CD4-positive, alpha-beta T cell treated with Interleukin-15 for 1 hour (primary cell): ENCODE measurements around the gene CCR5AS.
"Not testable (repeated sequence)": the region's sequence is repeated elsewhere in the genome, so short reads cannot be mapped to it uniquely, and the experiment has no call there.

Experiments used
- DNase-seq: peaks from one replicate; pipeline ENCODE4 v3.0.0-alpha.2; 2020

Gene CCR5AS

DNA sequence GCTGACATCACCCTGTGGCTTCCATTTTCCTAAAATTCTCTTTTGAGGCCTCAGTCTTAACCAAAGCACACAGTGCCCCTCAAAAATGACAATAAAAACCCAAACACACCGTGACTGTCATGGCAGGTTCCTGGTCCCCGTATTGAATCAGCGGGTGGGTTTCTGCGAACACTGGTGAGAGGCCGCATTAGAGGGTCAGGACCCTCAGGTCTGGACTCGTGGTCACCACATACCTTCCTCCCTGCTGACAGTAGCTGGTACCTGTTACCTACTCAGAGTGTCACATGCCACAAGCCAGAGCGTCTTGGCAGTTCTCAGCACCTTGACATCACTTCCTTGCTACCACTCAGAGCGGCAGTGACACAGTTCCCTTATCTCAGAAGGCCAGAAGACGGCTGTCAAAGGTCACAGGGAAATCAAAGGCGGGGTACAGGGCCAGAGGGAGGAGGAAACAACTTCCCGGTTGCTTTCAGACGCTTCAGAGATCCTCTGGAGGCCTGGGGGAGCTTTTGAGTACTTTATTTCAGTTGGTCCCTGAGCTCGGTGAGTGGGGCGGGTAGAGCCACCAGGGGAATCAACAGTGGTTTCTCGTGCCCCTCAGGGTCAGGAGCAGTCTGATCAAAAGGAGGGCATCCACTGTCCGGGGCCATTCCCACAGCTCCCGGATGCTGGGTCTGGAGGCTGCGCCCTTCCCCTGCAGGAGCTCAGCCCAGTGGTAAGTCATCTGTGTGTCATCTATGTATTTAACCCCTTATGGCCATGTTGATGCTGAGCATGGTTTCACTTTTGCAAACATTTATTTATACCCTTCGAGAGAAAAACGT, at the start of gene CCR5AS, which contains the start of gene CCRL2:
Gene CCR5AS, minus strand, starts transcription at position 279 of the 824 bp plus-strand sequence.
Gene CCRL2, plus strand, starts transcription at position 472 of the 824 bp plus-strand sequence. CDS start 821 bp downstream, outside the sequence.
- DNase-seq = peak; percentile 80

DNA sequence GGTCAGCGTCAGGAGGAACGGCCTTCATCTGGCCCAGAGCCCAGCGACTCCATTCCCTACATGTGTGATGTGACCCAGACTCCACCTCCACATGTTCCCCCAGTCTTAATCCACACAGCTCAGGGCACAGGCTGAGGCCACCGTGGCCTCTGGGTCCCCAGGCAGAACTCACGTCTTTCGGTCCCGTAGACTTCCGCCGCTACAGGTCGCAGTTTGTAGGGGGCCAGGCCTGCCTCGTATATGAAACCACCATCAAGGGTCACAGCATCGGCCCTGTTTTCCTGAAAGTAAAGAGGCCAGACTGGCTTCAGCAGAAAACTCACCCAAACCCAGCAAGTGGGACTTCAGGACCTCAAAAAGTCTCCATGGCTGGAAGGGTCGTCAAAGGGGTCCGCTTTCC, 49.3 kb upstream of the CCR5AS start:
- no peak for DNase-seq

DNA sequence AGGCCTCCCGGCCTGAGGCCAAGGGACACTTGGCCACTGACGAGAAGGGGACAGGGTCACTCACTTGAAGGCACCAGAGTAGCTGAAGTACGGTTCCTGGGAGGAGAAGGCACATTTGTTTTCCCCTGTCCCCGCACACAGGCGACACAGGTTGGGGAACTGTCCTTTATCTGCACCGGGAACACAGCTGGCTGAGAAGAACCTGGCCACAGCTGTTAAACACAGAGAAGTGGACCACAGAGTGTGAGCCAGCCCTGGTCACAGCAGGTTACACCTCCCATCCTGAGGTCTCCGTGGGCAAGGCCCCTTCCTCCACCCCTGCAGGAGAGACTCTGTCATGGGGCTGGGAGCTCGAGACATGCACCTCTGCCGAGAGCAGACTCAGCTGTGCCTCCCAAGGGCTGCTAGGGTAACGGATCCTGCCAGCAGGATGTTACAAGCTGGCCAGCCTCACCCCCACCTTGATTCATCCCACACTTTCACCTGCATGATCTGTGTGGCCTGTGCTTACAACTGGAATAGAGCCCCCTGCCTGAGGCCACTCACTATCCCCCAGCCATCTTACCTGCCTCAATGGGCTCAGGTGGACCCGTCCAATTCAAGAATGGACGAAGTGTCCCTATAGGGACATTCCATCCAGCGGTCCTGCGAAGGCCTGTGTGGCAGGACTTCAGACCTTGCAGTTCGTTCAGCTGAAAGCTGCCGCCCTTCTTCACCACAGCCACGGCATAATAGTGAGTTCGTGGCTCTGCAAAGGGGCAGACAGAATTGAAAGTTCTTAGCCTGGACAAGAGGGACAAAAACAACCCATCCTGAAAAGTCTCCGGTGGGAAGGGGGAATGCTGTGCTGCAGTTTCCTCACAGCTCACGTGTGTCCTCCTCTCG, 48.6 kb upstream of the CCR5AS start:
- DNase-seq = no peak

GRCh38 chr3:46454606-46455005, 47.7 kb upstream of the CCR5AS start:
- no peak for DNase-seq

- no peak for DNase-seq
Observed at GRCh38 chr3:46454209-46454595, 47.3 kb upstream of the CCR5AS start.

GRCh38 chr3:46453526-46454208, 46.8 kb upstream of the CCR5AS start:
- no peak for DNase-seq

DNA sequence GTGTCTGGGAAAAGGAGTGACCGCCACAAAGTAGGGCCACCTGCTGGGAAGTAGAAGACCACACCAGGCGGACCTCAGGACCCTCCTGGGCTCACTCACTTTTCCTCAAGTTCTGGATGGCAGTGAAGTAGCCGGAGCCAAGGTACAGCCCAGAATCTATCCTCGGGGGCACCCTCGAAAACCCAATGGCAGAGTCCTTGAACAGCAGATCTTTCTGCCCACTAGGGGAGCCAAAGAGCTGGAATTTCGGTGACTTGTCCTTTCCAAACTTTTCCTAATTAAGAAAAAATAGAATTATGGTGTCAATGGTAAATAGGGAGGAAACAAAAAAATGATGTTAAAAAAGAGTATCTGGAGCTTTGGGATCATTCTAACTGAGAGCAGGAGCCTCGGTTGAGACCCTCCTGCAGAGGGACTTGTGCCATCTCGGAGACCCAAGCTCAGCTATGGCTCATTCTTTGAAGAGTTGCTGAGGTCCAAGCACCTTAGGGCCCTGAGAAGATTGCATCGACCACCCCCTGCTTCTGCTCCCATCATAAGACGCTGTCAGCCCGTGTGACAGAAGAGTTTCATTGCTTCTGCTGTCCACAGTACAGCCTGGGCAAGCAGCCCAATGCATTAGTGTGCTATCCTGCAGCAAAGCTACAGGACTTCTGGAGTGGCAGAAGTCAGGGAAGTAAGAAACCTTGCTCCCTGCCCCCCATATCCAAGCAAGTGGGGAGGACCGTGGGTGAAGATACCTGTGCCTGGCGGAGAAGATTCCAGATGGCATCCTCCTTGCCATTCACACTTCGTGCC, 43.1 kb upstream of the CCR5AS start:
- no peak for DNase-seq

DNA sequence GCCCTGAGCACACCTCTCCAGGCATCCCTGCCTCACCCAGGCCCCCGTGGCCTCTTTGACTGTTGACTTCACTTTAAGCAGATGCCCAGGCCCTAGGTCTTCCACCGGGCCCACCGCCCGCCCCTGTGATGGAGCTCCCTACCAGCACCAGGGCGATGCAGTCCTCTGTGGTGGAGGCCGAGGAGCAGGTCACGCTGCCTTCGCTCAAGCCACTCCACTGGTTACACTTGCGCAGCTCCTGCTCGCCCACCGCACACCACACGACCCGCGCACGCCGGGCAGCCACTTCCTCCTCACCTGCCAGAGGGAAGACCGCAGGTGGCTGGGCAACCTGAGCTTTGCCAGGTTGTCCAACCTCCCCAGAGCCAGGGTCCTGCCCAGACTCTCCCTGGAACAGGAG, 41.9 kb upstream of the CCR5AS start:
- DNase-seq = no peak

DNA sequence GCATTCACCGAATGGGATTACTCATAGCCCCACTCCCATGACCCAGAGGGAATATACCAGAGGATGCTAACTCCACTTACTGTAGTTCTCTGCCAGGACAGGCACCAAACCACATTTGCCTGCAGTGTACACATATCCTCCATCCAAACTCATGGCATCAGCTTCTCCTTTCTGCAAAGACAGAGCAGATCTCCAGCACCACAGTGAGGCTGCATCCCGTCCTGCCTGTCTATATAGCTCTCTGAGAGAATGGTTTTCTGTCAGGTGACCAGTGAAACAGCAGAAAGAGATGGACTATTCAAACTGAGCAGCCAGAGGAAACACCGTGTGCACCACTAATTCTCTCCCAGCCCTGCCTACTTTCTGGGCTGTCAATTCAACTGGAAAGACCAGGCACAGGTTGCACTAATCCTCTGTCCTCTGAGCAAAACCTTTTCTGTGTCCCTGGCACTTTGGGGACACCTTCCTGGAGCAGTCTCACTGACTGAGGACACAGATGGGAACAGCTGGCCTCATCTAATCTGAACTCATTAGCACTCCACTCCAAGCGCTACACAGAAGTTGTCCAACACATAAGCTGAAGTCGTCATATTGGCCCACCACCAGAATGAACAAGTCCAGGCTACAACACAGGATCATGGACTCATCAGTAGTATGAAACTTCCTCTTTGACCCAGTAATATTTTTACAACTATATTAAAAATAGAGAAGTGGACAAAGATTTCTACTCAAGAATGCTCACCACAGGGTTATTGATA, 40.5 kb upstream of the CCR5AS start:
- no peak for DNase-seq

GRCh38 chr3:46442576-46443530, 36.0 kb upstream of the CCR5AS start:
- no peak for DNase-seq

DNA sequence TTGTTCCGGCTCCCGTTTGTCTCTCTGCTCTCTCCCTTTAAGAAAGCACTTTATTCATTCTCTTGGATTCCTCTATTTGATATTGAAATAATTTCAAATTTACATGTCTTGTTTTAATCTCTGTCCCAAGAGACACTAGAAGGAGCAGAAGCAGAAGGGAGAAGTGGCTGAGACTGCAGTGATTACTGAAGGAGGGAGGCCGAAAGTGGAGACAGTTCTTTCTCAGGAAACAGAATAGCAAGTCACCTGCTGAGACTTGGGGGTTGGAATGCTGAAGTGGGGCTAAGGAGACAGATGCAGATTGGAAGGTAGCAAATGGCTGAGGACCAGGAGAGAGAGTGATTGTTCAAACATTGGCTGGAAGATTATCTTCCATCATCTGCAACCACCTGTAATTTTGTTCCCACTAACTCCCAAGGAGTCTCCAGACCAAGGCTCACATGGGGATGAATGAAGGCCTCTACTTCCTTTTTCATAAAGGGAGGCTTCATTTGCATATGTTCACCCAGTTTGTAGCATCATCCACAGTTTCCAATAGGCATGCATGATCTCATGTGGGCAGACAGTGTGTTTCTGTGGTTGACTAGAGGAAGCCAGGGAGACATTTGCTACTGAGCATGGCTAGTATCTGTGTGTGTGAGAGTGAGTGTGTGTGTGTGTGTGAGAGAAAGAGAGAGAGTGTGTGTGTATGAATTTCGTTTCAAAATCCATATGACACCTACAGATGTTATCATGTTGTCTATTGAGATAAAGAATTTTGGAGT, 33.8 kb upstream of the CCR5AS start:
- peak; percentile 46 for DNase-seq

- DNase-seq = no peak
Observed at GRCh38 chr3:46438831-46439230, 32.0 kb upstream of the CCR5AS start.

GRCh38 chr3:46435081-46435726, 28.3 kb upstream of the CCR5AS start:
- DNase-seq = no peak

- DNase-seq = no peak
Observed at GRCh38 chr3:46433841-46434240, 27.0 kb upstream of the CCR5AS start.

DNA sequence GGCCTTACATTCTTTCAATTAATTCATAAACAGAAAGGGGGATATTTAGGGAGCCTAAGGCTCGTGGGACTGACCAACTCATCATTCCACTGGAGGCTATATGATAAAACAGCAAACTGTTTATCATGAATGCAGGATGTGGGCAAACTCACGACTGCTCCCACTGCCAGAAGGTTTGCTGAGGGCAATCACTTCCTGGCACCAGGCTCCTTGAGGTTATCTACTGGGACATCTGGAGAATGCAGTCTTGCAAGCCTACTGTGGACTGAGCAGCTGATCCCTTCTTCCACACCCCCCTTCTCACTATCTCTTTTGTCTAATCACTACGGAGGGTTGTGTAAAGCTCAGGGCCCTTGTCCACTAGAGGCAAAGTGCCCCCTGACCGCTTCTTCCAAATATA, 26.3 kb upstream of the CCR5AS start:
- not testable (repeated sequence) for DNase-seq

DNA sequence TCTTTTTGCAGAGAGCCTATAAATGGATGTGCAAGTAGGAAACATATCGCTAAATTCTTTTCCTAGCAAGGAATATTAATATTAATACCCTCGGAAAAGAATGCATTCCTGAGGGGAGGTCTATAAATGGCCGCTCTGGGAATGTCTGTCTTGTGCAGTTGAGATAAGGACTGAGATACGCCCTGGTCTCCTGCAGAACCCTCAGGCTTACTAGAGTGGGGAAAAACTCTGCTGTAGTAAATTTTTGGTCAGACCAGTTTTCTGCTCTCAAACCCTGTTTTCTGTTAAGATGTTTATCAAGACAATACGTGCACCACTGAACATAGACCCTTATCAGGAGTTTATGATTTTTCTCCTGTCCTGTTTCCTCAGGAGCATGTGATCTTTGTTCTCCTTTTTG, 25.0 kb upstream of the CCR5AS start:
- not testable (repeated sequence) for DNase-seq

DNA sequence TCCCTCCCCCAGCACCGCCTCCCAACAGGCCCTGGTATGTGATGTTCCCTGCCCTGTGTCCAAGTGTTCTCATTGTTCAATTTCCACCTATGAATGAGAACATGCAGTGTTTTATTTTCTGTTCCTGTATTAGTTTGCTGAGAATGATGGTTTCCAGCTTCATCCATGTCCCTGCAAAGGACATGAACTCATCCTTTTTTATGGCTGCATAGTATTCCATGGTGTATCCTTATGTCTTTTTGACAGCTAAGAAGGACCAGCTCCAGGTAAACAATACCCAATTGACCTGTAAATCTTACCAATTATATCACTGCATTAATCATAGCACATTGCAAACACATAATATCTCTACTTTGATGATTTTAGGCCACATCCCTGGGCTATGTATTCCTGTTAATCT, 24.0 kb upstream of the CCR5AS start:
- DNase-seq = not testable (repeated sequence)

GRCh38 chr3:46429671-46430070, 22.8 kb upstream of the CCR5AS start:
- no peak for DNase-seq

GRCh38 chr3:46429250-46429649, 22.4 kb upstream of the CCR5AS start:
- no peak for DNase-seq
